Measurements from ENCODE around the gene SGSM1.
"Not testable (repeated sequence)": the region's sequence is repeated elsewhere in the genome, so short reads cannot be mapped to it uniquely, and the experiment has no call there.

SGSM1 gene

GRCh38 chr22:24894220-24894975 is 88.4 kb downstream of the SGSM1 start:
- TF ChIP-seq CTCF (IDR thresholded peaks at IDR 0.05; ENCODE audit: insufficient read depth, low read depth, low read length, missing control alignments): no peak
- H3K4me3 ChIP-seq (ENCODE audit: low read length): no peak overlapping the region
- peak; percentile 96 for DNase-seq (ENCODE audit: low read depth)

GRCh38 chr22:24894998-24895397 is 89.0 kb downstream of the SGSM1 start:
- H3K4me3 ChIP-seq (ENCODE audit: low read length): no peak overlapping the region
- no peak for TF ChIP-seq CTCF (IDR thresholded peaks at IDR 0.05; ENCODE audit: insufficient read depth, low read depth, low read length, missing control alignments)
- DNase-seq (ENCODE audit: low read depth): peak; percentile 75

GRCh38 chr22:24901448-24901847 is 95.4 kb downstream of the SGSM1 start:
- TF ChIP-seq CTCF (IDR thresholded peaks at IDR 0.05; ENCODE audit: insufficient read depth, low read depth, low read length, missing control alignments): no peak
- no peak overlapping the region for H3K4me3 ChIP-seq (ENCODE audit: low read length)
- DNase-seq (ENCODE audit: low read depth): no peak

GRCh38 chr22:24905909-24906308 is 99.9 kb downstream of the SGSM1 start:
- no peak for DNase-seq (ENCODE audit: low read depth)
- H3K4me3 ChIP-seq (ENCODE audit: low read length): no peak overlapping the region
- no peak for TF ChIP-seq CTCF (IDR thresholded peaks at IDR 0.05; ENCODE audit: insufficient read depth, low read depth, low read length, missing control alignments)

- DNase-seq (ENCODE audit: low read depth); H3K4me3 ChIP-seq (ENCODE audit: low read length): not testable (repeated sequence)
These were observed 101.1 kb downstream of the SGSM1 start for GRCh38 chr22:24907101-24907500.

- DNase-seq (ENCODE audit: low read depth): no peak
- TF ChIP-seq CTCF (IDR thresholded peaks at IDR 0.05; ENCODE audit: insufficient read depth, low read depth, low read length, missing control alignments): no peak
These were observed 114.0 kb downstream of the SGSM1 start for GRCh38 chr22:24920029-24920428.

GRCh38 chr22:24925586-24926427 is 119.8 kb downstream of the SGSM1 start:
- no peak overlapping the region for H3K4me3 ChIP-seq (ENCODE audit: low read length)
- no peak for DNase-seq (ENCODE audit: low read depth)
- TF ChIP-seq CTCF (IDR thresholded peaks at IDR 0.05; ENCODE audit: insufficient read depth, low read depth, low read length, missing control alignments): no peak

More at GRCh38 chr22:24920029-24920428, 114.0 kb downstream of the SGSM1 start:
- no peak overlapping the region for H3K4me3 ChIP-seq (ENCODE audit: low read length)
